GM12801 (cell line): Measurements from ENCODE around the gene TRPM7.

Experiments used
- CTCF ChIP-seq: IDR thresholded peaks from one replicate; pipeline ENCODE4 v1.5.1; 2011; ENCODE audit warnings: control low read depth; ENCODE audit not compliant: insufficient read length; ENCODE audit errors: extremely low read depth

Gene TRPM7

GRCh38 chr15:50624616-50625168 lies 61.9 kb downstream of the TRPM7 start:
- TF ChIP-seq CTCF: no peak

- no peak for TF ChIP-seq CTCF
Measured at GRCh38 chr15:50613600-50613999, 73.0 kb downstream of the TRPM7 start.

- TF ChIP-seq CTCF: no peak
Measured at GRCh38 chr15:50607129-50607528, 79.5 kb downstream of the TRPM7 start.

GRCh38 chr15:50605462-50605861 lies 81.1 kb downstream of the TRPM7 start:
- no peak for TF ChIP-seq CTCF

GRCh38 chr15:50594311-50594710 lies 92.3 kb downstream of the TRPM7 start:
- TF ChIP-seq CTCF: no peak

GRCh38 chr15:50593761-50594160 lies 92.8 kb downstream of the TRPM7 start:
- no peak for TF ChIP-seq CTCF

- TF ChIP-seq CTCF: no peak
Measured at GRCh38 chr15:50590288-50590687, 96.3 kb downstream of the TRPM7 start.
